Fibroblast of villous mesenchyme (primary cell): ENCODE data around the gene IDH3A. TPM values are rescaled to one million over a fixed set of nuclear protein-coding genes. Genes with fewer than 3 reads are reported as not detected.
A peak's percentile ranks its signal among the peaks of the same experiment; 100 is the strongest.

Source experiments
- DNase-seq: peaks from one replicate; pipeline ENCODE4 v3.0.0-alpha.2; 2010; ENCODE audit warnings: low read depth
- H3K4me3 ChIP-seq: 2 replicates; pipeline ENCODE4 v1.5.1; 2011; ENCODE audit warnings: low read depth, mild to moderate bottlenecking, low read length
- total RNA-seq: library from RNA; depleted of rRNA; stranded (reverse); fragments of >200 nt; gene quantifications from 2 replicates; pipeline ENCODE4 v1.2.3, GENCODE V29; 2012
- TF ChIP-seq, protein P1 (sequence below): IDR thresholded peaks from 2 replicates; pipeline ENCODE4 v1.5.1; 2012; ENCODE audit warnings: low read depth, mild to moderate bottlenecking, low read length; ENCODE audit not compliant: insufficient read depth

The IDH3A gene
- total RNA-seq, 1 donor: 43.6 TPM

GRCh38 chr15:78104119-78104479, 45.1 kb upstream of the IDH3A start:
- no peak overlapping the region for H3K4me3 ChIP-seq
- TF ChIP-seq, protein P1, sequence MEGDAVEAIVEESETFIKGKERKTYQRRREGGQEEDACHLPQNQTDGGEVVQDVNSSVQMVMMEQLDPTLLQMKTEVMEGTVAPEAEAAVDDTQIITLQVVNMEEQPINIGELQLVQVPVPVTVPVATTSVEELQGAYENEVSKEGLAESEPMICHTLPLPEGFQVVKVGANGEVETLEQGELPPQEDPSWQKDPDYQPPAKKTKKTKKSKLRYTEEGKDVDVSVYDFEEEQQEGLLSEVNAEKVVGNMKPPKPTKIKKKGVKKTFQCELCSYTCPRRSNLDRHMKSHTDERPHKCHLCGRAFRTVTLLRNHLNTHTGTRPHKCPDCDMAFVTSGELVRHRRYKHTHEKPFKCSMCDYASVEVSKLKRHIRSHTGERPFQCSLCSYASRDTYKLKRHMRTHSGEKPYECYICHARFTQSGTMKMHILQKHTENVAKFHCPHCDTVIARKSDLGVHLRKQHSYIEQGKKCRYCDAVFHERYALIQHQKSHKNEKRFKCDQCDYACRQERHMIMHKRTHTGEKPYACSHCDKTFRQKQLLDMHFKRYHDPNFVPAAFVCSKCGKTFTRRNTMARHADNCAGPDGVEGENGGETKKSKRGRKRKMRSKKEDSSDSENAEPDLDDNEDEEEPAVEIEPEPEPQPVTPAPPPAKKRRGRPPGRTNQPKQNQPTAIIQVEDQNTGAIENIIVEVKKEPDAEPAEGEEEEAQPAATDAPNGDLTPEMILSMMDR: no peak
- DNase-seq: no peak

GRCh38 chr15:78104566-78105475, 44.3 kb upstream of the IDH3A start:
- H3K4me3 ChIP-seq: no peak overlapping the region
- TF ChIP-seq, protein P1: no peak
- DNase-seq: no peak

- peak; percentile 39 for DNase-seq
- no peak overlapping the region for H3K4me3 ChIP-seq
- TF ChIP-seq, protein P1: no peak
Observed at GRCh38 chr15:78105476-78106241, 43.5 kb upstream of the IDH3A start.

- no peak overlapping the region for H3K4me3 ChIP-seq
- TF ChIP-seq, protein P1: no peak
- DNase-seq: no peak
Observed at GRCh38 chr15:78107471-78107870, 41.7 kb upstream of the IDH3A start.

DNA sequence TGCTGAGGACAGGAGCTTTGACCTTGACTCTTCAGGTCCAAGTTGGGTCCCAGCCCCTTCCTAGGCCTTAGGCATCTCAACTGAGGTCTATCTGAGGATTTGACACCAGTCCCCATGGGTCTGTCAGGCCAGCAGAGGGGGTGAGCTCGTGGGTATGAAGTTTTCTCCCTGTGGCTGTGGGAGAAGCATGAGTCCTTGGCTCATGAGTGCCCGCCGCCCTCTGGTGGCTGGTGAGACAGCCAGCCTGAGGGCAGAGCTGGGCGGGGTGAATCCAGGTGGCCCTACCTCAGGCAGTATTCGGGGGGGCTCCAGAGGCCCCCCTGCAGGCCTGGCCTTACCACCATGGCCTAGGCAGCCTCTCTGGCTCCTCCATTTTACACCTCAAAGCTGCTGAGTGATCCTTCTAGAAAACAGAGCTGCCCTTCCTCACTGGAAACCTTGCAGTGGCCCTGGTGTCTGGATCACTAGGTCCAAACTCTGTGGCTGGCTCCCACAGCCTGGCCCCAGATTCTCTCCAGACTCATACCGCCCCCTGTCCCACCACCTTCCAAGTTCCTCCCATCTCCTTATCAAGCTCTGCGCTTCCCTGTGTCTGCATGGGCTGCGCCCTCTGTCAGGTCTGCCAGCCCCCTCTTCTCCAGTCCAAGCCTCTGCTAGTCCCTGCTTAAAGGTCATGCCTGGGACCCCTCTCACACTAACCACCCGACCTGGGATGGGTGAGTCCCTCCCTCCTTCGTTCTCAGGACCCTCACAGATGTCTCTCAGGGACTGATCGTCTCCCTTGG, 40.7 kb upstream of the IDH3A start:
- peak; percentile 90 for DNase-seq
- H3K4me3 ChIP-seq: no peak overlapping the region
- TF ChIP-seq, protein P1: peak; percentile 99

- H3K4me3 ChIP-seq: no peak overlapping the region
- TF ChIP-seq, protein P1: no peak
- no peak for DNase-seq
Observed at GRCh38 chr15:78109156-78109555, 40.0 kb upstream of the IDH3A start.
